Gastrocnemius medialis (tissue), 4 donors: Measurements from ENCODE around the gene PDXDC1. TPM values are rescaled to one million over a fixed set of nuclear protein-coding genes. Genes with fewer than 3 reads are reported as not detected.
A peak's percentile ranks its signal among the peaks of the same experiment; 100 is the strongest.

Source experiments
- ATAC-seq, 2 donors: fragments of 150-250 bp; one replicate each; pipeline ENCODE4 v1.9.1; 2016
- DNase-seq, 2 donors: peaks; one replicate each; pipeline ENCODE4 v3.0.0-alpha.2; 2019
- H3K27ac ChIP-seq, 4 donors: fragments of 200-600 bp; sonication (generic); 1 replicate in 1 of 4; 2 replicates in 3 of 4; pipeline ENCODE4 v1.5.1; 2016 to 2018; ENCODE audit warnings: mild to moderate bottlenecking in 2 of 4, moderate library complexity in 1 of 4
- H3K27me3 ChIP-seq, 3 donors: fragments of 200-600 bp; sonication (generic) in 2 of 3; 1 replicate in 1 of 3; 2 replicates in 2 of 3; pipeline versions ENCODE4 v1.5.1 to v1.6.0; 2016 to 2019; ENCODE audit warnings: mild to moderate bottlenecking in 1 of 3, moderate library complexity in 1 of 3
- H3K36me3 ChIP-seq, 2 donors: fragments of 200-600 bp; sonication (generic) in 1 of 2; one replicate each; pipeline ENCODE4 v1.5.1; 2017 to 2018
- H3K4me1 ChIP-seq, 2 donors: fragments of 200-600 bp; sonication (generic) in 1 of 2; one replicate each; pipeline ENCODE4 v1.5.1; 2016 to 2017; ENCODE audit warnings: mild to moderate bottlenecking in 2 of 2
- H3K4me3 ChIP-seq, 4 donors: fragments of 200-600 bp; sonication (generic) in 3 of 4; 1 replicate in 1 of 4; 2 replicates in 3 of 4; pipeline ENCODE4 v1.5.1; 2016 to 2019; ENCODE audit warnings: mild to moderate bottlenecking in 2 of 4
- H3K9me3 ChIP-seq, 3 donors: fragments of 200-600 bp; sonication (generic) in 2 of 3; 1 replicate in 1 of 3; 2 replicates in 2 of 3; pipeline ENCODE4 v1.5.1; 2016 to 2019
- POLR2A ChIP-seq, 2 donors: fragments of 450-650 bp; IDR thresholded peaks; one replicate each; pipeline ENCODE4 v1.6.1; 2017; ENCODE audit warnings: antibody characterized with exemption in 2 of 2, mild to moderate bottlenecking in 2 of 2, moderate library complexity in 2 of 2
- in situ Hi-C, 4 donors: fragments of 200-750 bp; cut with MboI; loops; one replicate each; pipeline versions ENCODE4 v1.15.0 to v1.8.0; 2017; ENCODE audit warnings: low sequenced_read_pairs in 4 of 4
- intact Hi-C: fragments of 100-400 bp; cut with DNase I; formaldehyde crosslinking; loops from one replicate; pipeline ENCODE4 v1.15.1; 2023; ENCODE audit warnings: low total_unique reads
- total RNA-seq, 4 donors: library from RNA; depleted of rRNA; stranded (reverse); fragments of >200 nt; gene quantifications; one replicate each; pipeline versions ENCODE4 v1.1.0 to v1.2.3, GENCODE V29; 2016
- TF ChIP-seq, protein P1 (sequence below), 5 experiments: fragments of 450-650 bp in 3 of 5; fragments of 200-600 bp in 2 of 5; sonication (generic) in 2 of 5; IDR thresholded peaks in 4 of 5; conservative IDR thresholded peaks in 1 of 5; 1 replicate in 4 of 5; 2 replicates in 1 of 5; pipeline ENCODE4 v1.5.1; 2016 to 2019; ENCODE audit warnings: antibody characterized with exemption in 5 of 5, mild to moderate bottlenecking in 3 of 5, moderate library complexity in 3 of 5

Gene PDXDC1
- total RNA-seq, 4 donors from 2014 or later = 34.3 to 69.0 (median 45.2) TPM

DNA sequence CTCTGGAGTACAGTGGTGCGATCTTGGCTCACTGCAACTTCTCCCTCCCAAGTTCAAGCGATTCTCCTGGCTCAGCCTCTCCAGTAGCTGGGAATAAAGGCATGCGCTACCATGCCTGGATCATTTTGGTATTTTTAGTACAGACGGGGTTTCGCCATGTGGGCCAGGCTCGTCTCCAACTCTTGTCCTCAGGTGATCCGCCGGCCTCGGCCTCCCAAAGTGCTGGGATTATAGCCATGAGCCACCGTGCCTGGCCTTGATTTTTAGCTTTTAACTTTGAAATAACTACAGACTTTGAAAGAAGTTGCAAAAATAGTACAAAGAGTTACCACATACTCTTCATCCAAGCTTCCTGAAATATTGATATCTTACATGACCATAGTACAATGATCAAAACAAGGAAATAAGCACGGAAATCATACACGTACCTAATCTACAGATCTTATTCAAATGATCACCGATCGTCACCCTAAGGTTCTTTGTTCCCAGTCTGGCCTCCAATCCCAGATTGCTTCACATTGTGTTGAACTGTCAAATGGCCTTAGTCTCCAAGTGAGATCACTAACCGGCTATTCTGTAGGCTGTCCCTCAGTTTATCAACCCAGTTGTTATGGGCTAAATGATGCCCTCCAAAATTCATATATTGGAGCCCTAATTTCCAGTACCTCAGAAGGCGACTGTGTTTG lies 19.1 kb upstream of the PDXDC1 start:
- Histone ChIP-seq H3K4me3 (no peak overlapping the region), H3K36me3 (no peaks in the 10 kb centered on the region), H3K27ac (peak overlapping the region; percentile 72 to 81 (median 75)), H3K27me3 (no peaks in the 10 kb centered on the region), H3K9me3 (no peaks in the 10 kb centered on the region), H3K4me1 (peaks cover 16 to 17% of the 10 kb centered on the region in 2 donors)
- intact Hi-C loops (loop anchor here (5.0 kb wide), 1 partner anchor 487 kb away; no protein-coding TSS in a partner anchor), in situ Hi-C loops (no loop called here)
- no peak for TF ChIP-seq POLR2A (IDR thresholded peaks at IDR 0.05)
- TF ChIP-seq, protein P1, sequence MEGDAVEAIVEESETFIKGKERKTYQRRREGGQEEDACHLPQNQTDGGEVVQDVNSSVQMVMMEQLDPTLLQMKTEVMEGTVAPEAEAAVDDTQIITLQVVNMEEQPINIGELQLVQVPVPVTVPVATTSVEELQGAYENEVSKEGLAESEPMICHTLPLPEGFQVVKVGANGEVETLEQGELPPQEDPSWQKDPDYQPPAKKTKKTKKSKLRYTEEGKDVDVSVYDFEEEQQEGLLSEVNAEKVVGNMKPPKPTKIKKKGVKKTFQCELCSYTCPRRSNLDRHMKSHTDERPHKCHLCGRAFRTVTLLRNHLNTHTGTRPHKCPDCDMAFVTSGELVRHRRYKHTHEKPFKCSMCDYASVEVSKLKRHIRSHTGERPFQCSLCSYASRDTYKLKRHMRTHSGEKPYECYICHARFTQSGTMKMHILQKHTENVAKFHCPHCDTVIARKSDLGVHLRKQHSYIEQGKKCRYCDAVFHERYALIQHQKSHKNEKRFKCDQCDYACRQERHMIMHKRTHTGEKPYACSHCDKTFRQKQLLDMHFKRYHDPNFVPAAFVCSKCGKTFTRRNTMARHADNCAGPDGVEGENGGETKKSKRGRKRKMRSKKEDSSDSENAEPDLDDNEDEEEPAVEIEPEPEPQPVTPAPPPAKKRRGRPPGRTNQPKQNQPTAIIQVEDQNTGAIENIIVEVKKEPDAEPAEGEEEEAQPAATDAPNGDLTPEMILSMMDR (IDR thresholded peaks at IDR 0.05 in 4 of 5, conservative IDR thresholded peaks at IDR 0.05 in 1 of 5) = no peak
- ATAC-seq (peak; percentile 99), DNase-seq (peak; percentile 90 to 97)

DNA sequence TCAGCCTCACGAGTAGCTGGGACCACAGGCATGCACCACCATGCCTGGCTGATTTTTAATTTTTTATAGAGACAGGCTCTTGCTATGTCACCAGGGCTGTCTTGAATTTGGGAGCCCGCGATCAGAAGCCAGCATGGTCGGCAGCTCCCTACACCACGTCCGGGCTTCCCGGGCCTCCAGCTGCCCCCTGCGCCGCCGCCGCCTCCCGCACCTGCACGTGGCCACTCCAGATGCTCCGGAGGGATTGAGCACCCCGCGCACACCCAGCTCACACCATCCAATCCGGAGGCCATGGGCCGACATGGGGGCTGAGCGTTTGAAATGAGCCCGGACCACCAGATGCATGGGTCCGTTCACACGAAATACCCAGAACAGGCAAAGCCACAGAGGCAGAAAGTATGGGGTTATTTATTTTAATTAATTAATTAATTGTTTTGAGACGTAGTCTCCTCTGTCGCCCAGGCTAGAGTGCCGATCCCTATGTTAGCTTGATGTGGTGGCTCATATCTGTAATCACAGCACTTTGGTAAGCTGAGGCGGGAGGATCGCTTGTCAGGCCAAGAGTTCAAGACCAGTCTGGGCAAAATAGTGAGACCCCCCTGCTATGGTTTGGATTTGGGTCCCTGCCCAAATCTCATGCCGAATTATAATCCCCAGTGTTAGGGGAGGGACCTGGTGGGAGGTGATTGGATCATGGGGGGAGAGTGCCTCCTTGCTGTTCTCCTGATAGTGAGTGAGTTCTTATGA lies 17.1 kb upstream of the PDXDC1 start:
- intact Hi-C loops = loop anchor here (5.0 kb wide), 1 partner anchor 485 kb away; no protein-coding TSS in a partner anchor
- ATAC-seq = no peak

DNA sequence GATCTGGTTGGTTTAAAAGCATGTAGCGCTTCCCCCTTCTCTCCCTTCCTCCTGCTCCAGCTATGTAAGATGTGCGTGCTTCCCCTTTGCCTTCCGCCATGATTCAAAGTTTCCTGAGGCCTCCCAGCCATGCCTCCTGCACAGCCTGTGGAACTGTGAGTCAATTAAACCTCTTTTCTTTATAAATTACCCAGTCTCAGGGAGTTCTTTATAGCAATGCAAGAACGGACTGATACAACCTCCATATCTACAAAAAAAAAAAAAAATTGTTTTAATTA lies 16.6 kb upstream of the PDXDC1 start:
- Histone ChIP-seq H3K36me3 (no peaks in the 10 kb centered on the region), H3K27me3 (no peaks in the 10 kb centered on the region), H3K4me1 (peaks cover 16 to 17% of the 10 kb centered on the region in 2 donors), H3K27ac (no peak overlapping the region), H3K9me3 (no peaks in the 10 kb centered on the region), H3K4me3 (no peak overlapping the region)
- no peak for TF ChIP-seq POLR2A (IDR thresholded peaks at IDR 0.05)
- TF ChIP-seq, protein P1 (IDR thresholded peaks at IDR 0.05 in 4 of 5, conservative IDR thresholded peaks at IDR 0.05 in 1 of 5) = no peak
- ATAC-seq = no peak
- intact Hi-C loops = loop anchor here (5.0 kb wide), 1 partner anchor 484 kb away; no protein-coding TSS in a partner anchor
- in situ Hi-C loops = no loop called here
- no peak for DNase-seq

More for the DNA sequence above, 17.1 kb upstream of the PDXDC1 start:
- Histone ChIP-seq H3K4me3 (no peak overlapping the region), H3K27ac (no peak overlapping the region), H3K9me3 (no peaks in the 10 kb centered on the region), H3K36me3 (no peaks in the 10 kb centered on the region), H3K4me1 (peaks cover 16 to 17% of the 10 kb centered on the region in 2 donors), H3K27me3 (no peaks in the 10 kb centered on the region)
- DNase-seq = no peak
- in situ Hi-C loops = no loop called here
- TF ChIP-seq, protein P1 (IDR thresholded peaks at IDR 0.05 in 4 of 5, conservative IDR thresholded peaks at IDR 0.05 in 1 of 5) = no peak
- no peak for TF ChIP-seq POLR2A (IDR thresholded peaks at IDR 0.05)

DNA sequence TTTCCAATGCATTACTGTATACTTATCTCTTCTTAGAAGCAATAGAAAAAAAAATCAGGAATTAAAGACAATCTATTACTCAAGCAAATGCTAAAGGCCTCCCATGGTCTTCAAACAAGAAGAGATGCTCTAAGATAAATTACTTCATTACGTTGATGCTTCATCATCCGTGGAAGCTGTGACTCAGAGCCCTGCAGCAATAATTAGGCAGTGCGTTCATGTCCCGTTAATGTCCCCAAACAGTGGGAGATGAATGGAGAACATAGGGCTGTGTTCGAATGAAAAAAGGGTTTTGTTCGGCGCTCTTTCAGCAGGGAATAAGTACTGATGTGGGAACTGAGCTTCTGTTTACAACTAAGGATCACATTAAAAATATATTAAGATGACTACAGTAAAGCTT lies 15.9 kb upstream of the PDXDC1 start:
- TF ChIP-seq, protein P1 (IDR thresholded peaks at IDR 0.05 in 4 of 5, conservative IDR thresholded peaks at IDR 0.05 in 1 of 5) = no peak
- TF ChIP-seq POLR2A (IDR thresholded peaks at IDR 0.05) = no peak
- in situ Hi-C loops = no loop called here
- H3K9me3 ChIP-seq = no peaks in the 10 kb centered on the region
- ATAC-seq = no peak
- H3K4me1 ChIP-seq = peaks cover 16 to 17% of the 10 kb centered on the region in 2 donors
- H3K27ac ChIP-seq = no peak overlapping the region
- no peaks in the 10 kb centered on the region for H3K27me3 ChIP-seq
- H3K36me3 ChIP-seq = no peaks in the 10 kb centered on the region
- intact Hi-C loops = loop anchor here (5.0 kb wide), 1 partner anchor 483 kb away; no protein-coding TSS in a partner anchor
- no peak for DNase-seq
- H3K4me3 ChIP-seq = no peak overlapping the region
